IPS-20b (cell line): Measurements from ENCODE around the gene RGP1.

ENCODE experiments used
- H3K27ac ChIP-seq: one replicate; pipeline ENCODE4 v1.5.1; 2013; ENCODE audit warnings: low read length
- H3K27me3 ChIP-seq: 2 replicates; pipeline ENCODE4 v1.6.1; 2013; ENCODE audit warnings: mild to moderate bottlenecking, low read length, inconsistent platforms; ENCODE audit not compliant: insufficient read depth
- H3K36me3 ChIP-seq: 2 replicates; pipeline ENCODE4 v1.6.1; 2013; ENCODE audit warnings: low read depth, mild to moderate bottlenecking, inconsistent platforms, low read length, moderate library complexity; ENCODE audit not compliant: insufficient read depth
- H3K4me1 ChIP-seq: 2 replicates; pipeline ENCODE4 v1.6.1; 2013; ENCODE audit warnings: mild to moderate bottlenecking, control low read depth, inconsistent platforms, low read length, moderate library complexity; ENCODE audit not compliant: insufficient read depth
- H3K4me3 ChIP-seq: 2 replicates; pipeline ENCODE4 v1.5.1; 2013; ENCODE audit warnings: mild to moderate bottlenecking, low read length, inconsistent platforms
- H3K9ac ChIP-seq: 2 replicates; pipeline ENCODE4 v1.6.1; 2013; ENCODE audit warnings: low read depth, mild to moderate bottlenecking, inconsistent platforms, low read length, moderate library complexity
- H3K9me3 ChIP-seq: 2 replicates; pipeline ENCODE4 v1.6.1; 2013; ENCODE audit warnings: mild to moderate bottlenecking, low read depth, low read length, inconsistent platforms; ENCODE audit not compliant: insufficient read depth

The RGP1 gene

GRCh38 chr9:35732800-35733541 is 16.1 kb upstream of the RGP1 start:
- H3K36me3 ChIP-seq = peaks cover 40% of the 10 kb centered on the region
- no peaks in the 10 kb centered on the region for H3K27me3 ChIP-seq
- peak overlapping the region; percentile 89 for H3K4me3 ChIP-seq
- peaks cover 32% of the 10 kb centered on the region for H3K4me1 ChIP-seq
- no peaks in the 10 kb centered on the region for H3K9me3 ChIP-seq
- H3K27ac ChIP-seq = peak overlapping the region; percentile 9
- H3K9ac ChIP-seq = peak overlapping the region; percentile 81

- no peak overlapping the region for H3K9ac ChIP-seq
- H3K36me3 ChIP-seq = peaks cover 51% of the 10 kb centered on the region
- H3K27me3 ChIP-seq = no peaks in the 10 kb centered on the region
- H3K4me3 ChIP-seq = no peak overlapping the region
- H3K4me1 ChIP-seq = peaks cover 22% of the 10 kb centered on the region
- H3K27ac ChIP-seq = no peak overlapping the region
- H3K9me3 ChIP-seq = no peaks in the 10 kb centered on the region
Observed at GRCh38 chr9:35734096-35734495, 15.0 kb upstream of the RGP1 start.

GRCh38 chr9:35736201-35736633 is 12.9 kb upstream of the RGP1 start:
- Histone ChIP-seq H3K27me3 (no peaks in the 10 kb centered on the region), H3K9ac (no peak overlapping the region), H3K36me3 (peaks cover 71% of the 10 kb centered on the region), H3K4me3 (no peak overlapping the region), H3K27ac (peak overlapping the region; percentile 64), H3K9me3 (no peaks in the 10 kb centered on the region), H3K4me1 (peaks cover 3% of the 10 kb centered on the region; the same call in 1 of the 2 replicates)

- peaks cover 79% of the 10 kb centered on the region for H3K36me3 ChIP-seq
- no peaks in the 10 kb centered on the region for H3K27me3 ChIP-seq
- no peak overlapping the region for H3K4me3 ChIP-seq
Observed at GRCh38 chr9:35737143-35737542, 11.9 kb upstream of the RGP1 start.

GRCh38 chr9:35738186-35738585 is 10.9 kb upstream of the RGP1 start:
- no peak overlapping the region for H3K4me3 ChIP-seq
- H3K9ac ChIP-seq = no peak overlapping the region
- no peak overlapping the region for H3K27ac ChIP-seq
- peaks cover 90% of the 10 kb centered on the region for H3K36me3 ChIP-seq
- no peaks in the 10 kb centered on the region for H3K9me3 ChIP-seq
- no peaks in the 10 kb centered on the region for H3K27me3 ChIP-seq
- 0 out of 2 replicates have a peak, but pooled peaks cover 3% of the 10 kb centered on the region for H3K4me1 ChIP-seq

More at GRCh38 chr9:35737143-35737542, 11.9 kb upstream of the RGP1 start:
- H3K4me1 ChIP-seq = 0 out of 2 replicates have a peak, but pooled peaks cover 3% of the 10 kb centered on the region
- no peaks in the 10 kb centered on the region for H3K9me3 ChIP-seq
- no peak overlapping the region for H3K9ac ChIP-seq
- no peak overlapping the region for H3K27ac ChIP-seq

- H3K36me3 ChIP-seq = peaks cover 97% of the 10 kb centered on the region
Observed at GRCh38 chr9:35738924-35739323, 10.2 kb upstream of the RGP1 start.

GRCh38 chr9:35740243-35740642 is 8.8 kb upstream of the RGP1 start:
- H3K9ac ChIP-seq = no peak overlapping the region
- H3K27ac ChIP-seq = no peak overlapping the region
- no peak overlapping the region for H3K4me3 ChIP-seq
- H3K36me3 ChIP-seq = peaks cover 94% of the 10 kb centered on the region
- H3K27me3 ChIP-seq = no peaks in the 10 kb centered on the region
- no peaks in the 10 kb centered on the region for H3K9me3 ChIP-seq
- H3K4me1 ChIP-seq = no peaks in the 10 kb centered on the region

More at GRCh38 chr9:35738924-35739323, 10.2 kb upstream of the RGP1 start:
- Histone ChIP-seq H3K9ac (no peak overlapping the region), H3K4me1 (no peaks in the 10 kb centered on the region), H3K4me3 (no peak overlapping the region), H3K27ac (no peak overlapping the region), H3K9me3 (no peaks in the 10 kb centered on the region), H3K27me3 (no peaks in the 10 kb centered on the region)

- no peak overlapping the region for H3K9ac ChIP-seq
- no peaks in the 10 kb centered on the region for H3K9me3 ChIP-seq
- H3K36me3 ChIP-seq = peaks cover 84% of the 10 kb centered on the region
- H3K27me3 ChIP-seq = no peaks in the 10 kb centered on the region
- peaks cover 7% of the 10 kb centered on the region for H3K4me1 ChIP-seq
- H3K27ac ChIP-seq = no peak overlapping the region
- no peak overlapping the region for H3K4me3 ChIP-seq
Observed at GRCh38 chr9:35741740-35742139, 7.3 kb upstream of the RGP1 start.

- peaks cover 67% of the 10 kb centered on the region for H3K36me3 ChIP-seq
- H3K4me1 ChIP-seq = peaks cover 17% of the 10 kb centered on the region
- no peaks in the 10 kb centered on the region for H3K27me3 ChIP-seq
- no peak overlapping the region for H3K4me3 ChIP-seq
- no peaks in the 10 kb centered on the region for H3K9me3 ChIP-seq
- H3K27ac ChIP-seq = no peak overlapping the region
- H3K9ac ChIP-seq = no peak overlapping the region
Observed at GRCh38 chr9:35743452-35743851, 5.6 kb upstream of the RGP1 start.

GRCh38 chr9:35743880-35744518 is 5.1 kb upstream of the RGP1 start:
- H3K4me1 ChIP-seq = peaks cover 17% of the 10 kb centered on the region
- no peaks in the 10 kb centered on the region for H3K27me3 ChIP-seq
- H3K27ac ChIP-seq = no peak overlapping the region
- H3K36me3 ChIP-seq = peaks cover 62% of the 10 kb centered on the region
- H3K9ac ChIP-seq = no peak overlapping the region
- H3K9me3 ChIP-seq = no peaks in the 10 kb centered on the region
- no peak overlapping the region for H3K4me3 ChIP-seq

GRCh38 chr9:35745569-35745968 is 3.5 kb upstream of the RGP1 start:
- Histone ChIP-seq H3K36me3 (peaks cover 46% of the 10 kb centered on the region), H3K9ac (no peak overlapping the region), H3K27ac (no peak overlapping the region), H3K4me1 (peaks cover 21% of the 10 kb centered on the region), H3K4me3 (peak overlapping the region; percentile 92; the same call in 1 of the 2 replicates), H3K9me3 (no peaks in the 10 kb centered on the region), H3K27me3 (no peaks in the 10 kb centered on the region)

- Histone ChIP-seq H3K4me3 (peak overlapping the region; percentile 92), H3K27me3 (no peaks in the 10 kb centered on the region), H3K9me3 (no peaks in the 10 kb centered on the region), H3K27ac (no peak overlapping the region), H3K9ac (peak overlapping the region; percentile 92; the same call in 1 of the 2 replicates), H3K4me1 (peaks cover 21% of the 10 kb centered on the region), H3K36me3 (peaks cover 46% of the 10 kb centered on the region)
Observed at GRCh38 chr9:35746583-35746982, 2.5 kb upstream of the RGP1 start.
